Kasumi-1 (cell line): Measurements from ENCODE around the gene CXCR1.
A peak's percentile ranks its signal among the peaks of the same experiment; 100 is the strongest.
"Not testable (repeated sequence)": the region's sequence is repeated elsewhere in the genome, so short reads cannot be mapped to it uniquely, and the experiment has no call there.

ENCODE experiments used
- DNase-seq, 2 experiments: peaks; one replicate each; lab custom pipeline; 2025; lab: John Stamatoyannopoulos, UW

Gene CXCR1

GRCh38 chr2:218166791-218167190, at the start of gene CXCR1:
Gene CXCR1, minus strand, starts transcription at chr2:218166962. Its CDS starts 1,751 bp downstream, at chr2:218165211.
- DNase-seq: peak; percentile 8 to 15

GRCh38 chr2:218216336-218216673, 49.5 kb upstream of the CXCR1 start:
- DNase-seq: no peak

DNA sequence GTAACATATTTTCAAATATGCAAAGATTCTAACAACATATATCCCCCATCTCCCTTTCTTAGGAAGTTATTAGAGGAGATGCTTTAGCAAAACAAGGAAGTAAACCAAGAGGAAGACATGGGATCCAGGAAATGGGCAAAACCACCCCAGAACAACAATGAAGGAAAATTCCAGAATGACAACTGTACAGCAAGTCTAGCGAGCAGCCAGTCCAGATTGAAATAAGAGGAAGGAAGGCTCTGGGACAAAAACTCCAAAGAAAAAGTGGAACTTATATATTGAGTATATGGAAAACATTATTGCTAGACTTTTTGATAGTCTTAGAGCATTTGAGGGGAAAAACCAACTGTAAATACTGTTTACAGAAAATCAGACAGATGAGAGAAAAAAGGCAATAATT, 47.4 kb upstream of the CXCR1 start:
- no peak for DNase-seq

DNA sequence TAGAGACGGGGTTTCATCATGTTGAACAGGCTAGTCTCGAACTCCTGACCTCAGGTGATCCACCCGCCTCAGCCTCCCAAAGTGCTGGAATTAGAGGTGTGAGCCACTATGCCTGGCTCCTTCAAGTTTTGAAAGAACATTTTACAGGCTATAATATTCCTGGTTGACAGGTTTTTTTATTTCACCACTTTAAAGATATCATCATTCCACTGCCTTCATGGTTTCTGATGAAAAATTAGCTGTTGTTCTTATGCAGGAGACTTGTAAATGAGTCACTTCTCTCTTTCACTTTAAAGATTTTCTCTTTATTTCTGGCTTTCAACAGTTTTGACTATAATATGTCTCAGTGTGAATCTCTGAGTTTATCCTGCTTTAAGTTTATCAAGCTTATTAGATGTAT, 42.3 kb upstream of the CXCR1 start:
- no peak for DNase-seq

GRCh38 chr2:218202266-218202665, 35.5 kb upstream of the CXCR1 start:
- DNase-seq: no peak

DNA sequence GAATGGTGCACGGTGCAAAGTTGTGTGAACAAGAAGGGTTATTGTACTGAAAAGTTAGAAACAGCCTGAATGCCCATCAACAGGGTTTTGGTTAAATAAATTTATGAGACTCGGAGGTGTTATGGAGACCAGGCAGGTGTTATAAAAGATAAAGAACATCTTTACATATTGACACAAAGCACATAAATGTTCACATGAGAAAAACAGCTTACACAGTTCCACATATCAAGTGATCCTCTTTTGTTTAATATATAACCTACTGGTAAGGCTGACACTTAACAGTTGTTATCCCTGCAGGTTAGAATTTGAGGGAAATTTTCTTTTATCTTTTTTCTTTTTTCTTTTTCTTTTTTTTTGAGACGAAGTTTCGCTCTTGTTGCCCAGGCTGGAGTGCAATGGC, 30.2 kb upstream of the CXCR1 start:
- DNase-seq: no peak

DNA sequence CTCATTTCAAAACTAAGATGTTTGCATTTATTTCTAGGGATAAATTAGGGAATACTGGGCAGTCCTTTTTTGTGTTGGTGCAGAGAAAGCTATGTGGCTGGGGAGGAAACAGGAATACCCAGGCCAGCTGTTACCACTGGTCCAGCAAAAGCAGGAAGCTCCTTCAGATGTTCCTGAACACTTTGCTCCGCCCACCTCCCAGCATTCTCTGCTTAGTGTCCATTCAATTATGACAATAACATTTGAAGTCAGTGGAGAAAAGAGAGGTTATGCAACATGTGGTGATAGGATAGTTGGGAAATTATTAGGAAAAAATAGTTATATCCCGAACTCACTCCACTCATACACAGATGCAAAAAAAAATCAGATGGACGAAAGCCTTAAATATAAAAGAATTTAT, 28.1 kb upstream of the CXCR1 start:
- DNase-seq: no peak

DNA sequence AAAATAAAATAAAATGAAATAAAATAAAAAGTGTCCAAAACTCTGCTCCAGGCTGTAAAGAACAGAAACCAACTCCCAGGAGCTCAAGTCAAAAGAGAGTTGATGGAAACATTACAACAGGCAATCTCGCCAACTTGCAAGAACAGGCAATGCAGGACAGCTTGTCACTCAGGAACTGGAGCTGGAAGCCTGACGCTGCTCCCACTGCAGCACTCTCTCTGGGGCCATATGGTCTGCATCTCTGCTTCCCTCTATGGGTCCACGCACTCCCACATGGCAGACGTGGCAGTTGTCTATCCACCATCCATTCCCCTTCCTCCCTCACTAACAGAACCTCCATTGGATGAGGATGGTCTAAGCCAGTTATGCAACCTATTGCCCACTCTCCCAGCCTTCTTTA, 26.9 kb upstream of the CXCR1 start:
- DNase-seq: no peak

- DNase-seq: no peak
These were observed 26.2 kb upstream of the CXCR1 start for GRCh38 chr2:218192902-218193430.

DNA sequence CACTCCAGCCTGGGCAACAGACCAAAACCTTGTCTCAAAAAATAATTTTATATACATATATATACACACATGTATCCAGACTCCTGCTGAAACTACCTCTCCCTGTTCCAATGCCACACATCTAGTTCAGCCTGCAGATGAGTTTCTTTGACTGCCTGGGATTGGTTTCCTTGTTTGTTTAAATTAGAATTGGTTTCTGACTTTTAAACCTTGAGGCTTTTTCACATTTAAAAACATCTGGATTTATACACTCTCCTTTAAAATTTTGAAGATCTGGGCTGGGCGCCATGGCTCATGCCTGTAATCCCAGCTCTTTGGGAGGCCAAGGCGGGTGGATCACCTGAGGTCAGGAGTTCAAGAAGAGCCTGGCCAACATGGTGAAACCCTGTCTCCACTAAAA, 21.8 kb upstream of the CXCR1 start:
- no peak for DNase-seq

GRCh38 chr2:218187296-218188015, 20.7 kb upstream of the CXCR1 start:
- DNase-seq: no peak

DNA sequence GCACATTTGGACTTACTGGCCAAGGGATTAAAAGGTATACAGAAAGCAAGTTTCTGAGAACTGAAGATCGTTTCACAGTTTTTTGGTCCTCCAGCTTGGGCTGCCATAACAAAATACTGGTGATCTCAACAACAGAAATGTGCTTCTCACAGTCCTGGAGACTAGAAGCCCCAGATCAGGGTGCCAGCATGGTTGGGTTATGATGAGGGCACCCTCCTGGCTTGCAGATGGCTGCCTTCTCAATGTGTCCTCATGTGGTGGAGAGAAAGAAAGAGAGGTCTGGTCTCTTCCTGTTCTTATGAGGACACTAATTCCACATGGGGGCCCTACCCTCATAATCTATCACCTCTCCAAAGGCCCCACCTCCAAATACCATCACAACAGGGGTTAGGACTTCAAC, 20.1 kb upstream of the CXCR1 start:
- no peak for DNase-seq

GRCh38 chr2:218186355-218186766, 19.6 kb upstream of the CXCR1 start:
- DNase-seq: peak; percentile 60 to 71

GRCh38 chr2:218184331-218184730, 17.6 kb upstream of the CXCR1 start:
- DNase-seq: no peak

GRCh38 chr2:218180467-218181114, 13.8 kb upstream of the CXCR1 start:
- no peak for DNase-seq

DNA sequence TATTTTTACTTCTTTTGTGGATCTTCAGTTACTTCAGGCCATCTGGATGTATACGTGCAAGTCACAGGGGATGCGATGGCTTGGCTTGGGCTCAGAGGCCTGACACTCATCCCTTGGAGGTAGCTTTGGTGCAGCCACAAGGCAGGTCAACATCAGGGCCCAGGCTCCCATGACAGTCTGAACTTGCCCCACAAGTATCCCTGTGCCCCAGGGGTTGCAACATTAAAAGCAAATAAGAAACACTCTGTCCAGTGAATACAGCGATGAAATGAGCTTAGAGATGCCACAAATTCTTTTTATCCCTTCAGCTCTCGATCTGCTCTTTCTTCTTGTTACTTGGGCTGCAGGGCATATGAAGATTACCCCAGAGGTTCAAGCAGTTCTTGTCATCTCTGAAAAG, 13.0 kb upstream of the CXCR1 start:
- DNase-seq: no peak

GRCh38 chr2:218172845-218173244, 6.1 kb upstream of the CXCR1 start:
- DNase-seq: no peak

DNA sequence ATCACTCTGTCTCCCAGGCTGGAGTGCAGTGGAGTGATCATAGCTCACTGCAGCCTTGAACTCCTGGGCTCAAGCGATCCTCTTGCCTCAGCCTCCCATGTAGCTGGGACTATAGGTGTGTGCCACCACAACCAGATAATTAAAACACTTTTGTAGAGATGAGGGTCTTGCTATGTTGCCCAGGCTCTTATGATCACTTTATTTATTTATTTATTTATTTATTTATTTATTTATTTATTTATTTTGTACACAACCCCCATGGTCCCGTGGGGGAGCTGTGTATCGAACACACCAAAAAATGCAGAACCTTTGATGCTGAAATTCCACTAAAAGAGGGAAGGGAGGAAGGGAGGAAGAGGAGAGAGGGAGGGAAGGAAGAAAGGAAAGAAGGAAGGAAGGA, 5.0 kb upstream of the CXCR1 start:
- DNase-seq: not testable (repeated sequence)

- no peak for DNase-seq
These were observed 3.2 kb upstream of the CXCR1 start for GRCh38 chr2:218169757-218170546.

DNA sequence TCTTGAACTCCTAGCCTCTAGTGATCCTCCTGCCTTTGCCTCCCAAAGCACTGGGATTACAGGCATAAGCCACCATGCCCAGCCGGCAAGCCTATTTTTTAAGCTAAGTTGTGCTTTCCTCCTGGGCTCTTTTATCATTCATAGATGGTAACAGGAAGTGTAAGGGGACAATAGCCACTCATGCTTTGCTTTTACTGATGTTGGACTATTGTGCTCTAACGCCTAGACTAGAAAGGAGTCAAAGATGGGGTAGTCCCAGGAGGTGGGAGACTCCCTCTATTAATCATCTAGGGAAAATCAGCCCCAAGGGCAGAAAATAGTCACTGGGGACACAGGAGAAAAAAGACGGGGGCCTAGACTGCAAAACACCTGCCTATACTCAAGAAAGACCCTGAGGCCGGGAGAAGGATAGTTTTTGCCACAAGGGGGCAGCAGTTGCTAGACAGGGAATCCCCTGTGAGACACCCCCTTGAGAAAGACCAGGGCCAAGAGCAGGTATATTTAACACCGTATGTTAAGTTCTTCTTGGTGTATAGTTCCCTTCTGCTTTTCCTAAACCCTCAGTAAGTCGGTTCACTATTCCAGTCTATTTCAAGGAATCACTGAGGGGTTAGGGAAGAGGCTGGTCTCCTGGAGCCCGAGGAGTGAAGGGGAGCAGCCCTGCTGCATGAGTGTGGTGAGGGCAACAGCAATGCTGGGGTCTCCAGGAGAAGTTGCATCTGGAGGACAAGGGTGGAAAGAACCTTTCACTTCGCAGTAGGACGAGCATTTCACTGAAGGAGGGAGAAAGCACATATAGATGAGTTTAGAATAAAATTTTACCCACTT, 2.1 kb upstream of the CXCR1 start:
- DNase-seq: peak; percentile 23 to 29

- DNase-seq: no peak
These were observed 1.3 kb upstream of the CXCR1 start for GRCh38 chr2:218168016-218168415.

- DNase-seq: no peak
These were observed 3.9 kb downstream of the CXCR1 start for GRCh38 chr2:218162814-218163213.
